ENCODE data around the gene AOC2.

GRCh38 chr17:42882166-42882565 lies 37.8 kb downstream of the AOC2 start:
- no peak for TF ChIP-seq CTCF (conservative IDR thresholded peaks at IDR 0.05; ENCODE audit: low read depth, low read length)
- no peak for TF ChIP-seq EZH2 (IDR thresholded peaks at IDR 0.05; ENCODE audit: low read length, unreplicated experiment)
- no peak for TF ChIP-seq EZH2phosphoT487 (IDR thresholded peaks at IDR 0.05; ENCODE audit: borderline replicate concordance, low read length)
